OCI-LY3 (cell line): ENCODE measurements around the gene FXYD5.

Experiments used
- EZH2phosphoT487 ChIP-seq: fragments of 200-600 bp; shearing (Covaris generic); IDR thresholded peaks from 2 replicates; pipeline ENCODE4 v1.6.1; 2018; ENCODE audit warnings: antibody characterized with exemption, mixed run types, low read depth
- TF ChIP-seq, protein P1 (sequence below): fragments of 200-600, 300-600 bp; sonication (generic); IDR thresholded peaks from 2 replicates; pipeline ENCODE4 v1.5.1; 2014; ENCODE audit warnings: antibody characterized with exemption, low read length, low read depth

DNA sequence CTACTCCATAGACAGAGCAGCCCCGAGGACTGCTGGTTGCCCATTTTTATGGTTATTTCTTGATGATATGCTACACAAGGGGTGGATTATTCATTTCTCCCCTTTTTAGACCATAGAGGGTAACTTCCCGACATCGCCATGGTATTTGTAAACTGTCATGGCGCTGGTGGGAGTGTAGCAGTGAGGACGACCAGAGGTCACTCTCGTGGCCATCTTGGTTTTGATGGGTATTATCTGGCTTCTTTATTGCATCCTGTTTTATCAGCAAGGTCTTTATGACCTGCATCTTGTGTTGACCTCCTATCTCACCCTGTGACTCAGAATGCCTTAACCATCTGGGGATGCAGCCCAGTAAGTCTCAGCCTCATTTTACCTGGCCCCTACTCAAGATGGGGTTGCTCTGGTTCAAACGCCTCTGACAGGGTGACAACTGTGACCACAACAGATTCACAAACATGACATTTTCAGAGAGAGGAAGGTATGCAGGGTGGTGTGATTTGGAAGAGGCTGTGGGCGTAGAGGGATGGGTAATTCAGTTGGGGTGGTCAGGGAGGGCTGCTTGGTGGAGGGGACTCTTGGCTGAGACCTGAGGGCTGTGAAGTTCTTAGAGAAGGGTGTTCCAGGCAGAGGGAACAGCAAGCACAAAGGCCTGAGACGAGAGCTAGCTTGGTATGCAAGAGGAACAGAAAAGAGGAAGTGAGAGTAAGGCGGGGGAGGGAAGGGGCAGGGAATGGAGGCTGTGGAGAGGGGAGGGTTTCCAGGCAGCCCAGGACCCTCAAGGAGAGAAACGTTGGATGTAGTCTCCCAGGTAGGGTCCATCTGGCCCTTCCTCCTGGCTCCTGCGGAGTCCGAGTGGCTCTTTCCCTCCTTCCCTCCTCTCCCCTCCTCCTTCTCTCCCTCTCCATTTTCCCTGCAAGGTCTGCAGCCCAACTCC is 50.5 kb downstream of the FXYD5 start:
- TF ChIP-seq, protein P1, sequence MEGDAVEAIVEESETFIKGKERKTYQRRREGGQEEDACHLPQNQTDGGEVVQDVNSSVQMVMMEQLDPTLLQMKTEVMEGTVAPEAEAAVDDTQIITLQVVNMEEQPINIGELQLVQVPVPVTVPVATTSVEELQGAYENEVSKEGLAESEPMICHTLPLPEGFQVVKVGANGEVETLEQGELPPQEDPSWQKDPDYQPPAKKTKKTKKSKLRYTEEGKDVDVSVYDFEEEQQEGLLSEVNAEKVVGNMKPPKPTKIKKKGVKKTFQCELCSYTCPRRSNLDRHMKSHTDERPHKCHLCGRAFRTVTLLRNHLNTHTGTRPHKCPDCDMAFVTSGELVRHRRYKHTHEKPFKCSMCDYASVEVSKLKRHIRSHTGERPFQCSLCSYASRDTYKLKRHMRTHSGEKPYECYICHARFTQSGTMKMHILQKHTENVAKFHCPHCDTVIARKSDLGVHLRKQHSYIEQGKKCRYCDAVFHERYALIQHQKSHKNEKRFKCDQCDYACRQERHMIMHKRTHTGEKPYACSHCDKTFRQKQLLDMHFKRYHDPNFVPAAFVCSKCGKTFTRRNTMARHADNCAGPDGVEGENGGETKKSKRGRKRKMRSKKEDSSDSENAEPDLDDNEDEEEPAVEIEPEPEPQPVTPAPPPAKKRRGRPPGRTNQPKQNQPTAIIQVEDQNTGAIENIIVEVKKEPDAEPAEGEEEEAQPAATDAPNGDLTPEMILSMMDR = no peak
- no peak for TF ChIP-seq EZH2phosphoT487
